GM19043 (cell line): ENCODE measurements around the gene MADCAM1.

Experiments used
- ATAC-seq: cut with Tn5 transposase; IDR thresholded peaks from one replicate; pipeline ENCODE4 v1.9.1; 2021; ENCODE audit warnings: low read depth; ENCODE audit not compliant: unreplicated experiment

The MADCAM1 gene

DNA sequence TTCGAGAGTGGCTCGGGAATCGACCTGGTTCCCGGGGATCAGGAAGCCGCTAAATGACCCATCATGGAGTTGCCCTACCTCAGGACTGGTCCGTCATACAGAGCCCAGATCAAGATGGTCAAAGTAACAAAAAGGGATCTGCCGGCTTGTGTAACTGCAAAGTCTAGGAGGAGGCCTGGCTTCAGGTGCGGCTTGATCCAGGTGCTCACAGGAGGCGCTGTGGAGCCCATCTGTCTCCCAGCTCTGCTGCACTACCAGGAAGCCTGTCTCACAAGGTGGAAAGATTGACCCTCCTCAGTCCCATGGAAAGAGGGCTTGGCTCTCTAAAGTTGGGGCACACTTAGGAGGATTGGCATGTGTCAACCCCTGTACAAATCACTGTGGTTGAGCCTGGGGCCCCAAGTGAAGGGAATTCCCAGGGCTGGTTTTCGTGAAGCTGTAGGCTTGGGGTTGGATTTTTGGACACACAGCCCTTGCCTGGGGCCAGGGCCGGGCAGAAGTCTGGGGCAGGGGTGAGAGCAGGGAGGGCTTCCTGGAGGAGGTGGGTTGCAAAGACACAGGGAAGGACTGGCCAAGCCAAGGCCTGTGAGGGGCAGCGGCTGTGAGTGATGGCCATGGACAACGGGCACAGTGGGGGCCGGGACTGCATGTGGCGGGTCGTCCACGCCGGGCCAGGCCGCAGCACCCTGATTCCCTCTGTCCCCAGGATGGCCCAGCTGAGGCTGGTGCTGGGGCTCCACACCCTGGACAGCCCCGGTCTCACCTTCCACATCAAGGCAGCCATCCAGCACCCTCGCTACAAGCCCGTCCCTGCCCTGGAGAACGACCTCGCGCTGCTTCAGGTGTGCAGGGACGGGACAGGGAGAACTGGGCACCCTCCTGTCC is 51.8 kb downstream of the MADCAM1 start:
- ATAC-seq, result no peak

- no peak for ATAC-seq
These were observed 52.9 kb downstream of the MADCAM1 start for GRCh38 chr19:548886-549830.

- ATAC-seq, result no peak
These were observed 58.5 kb downstream of the MADCAM1 start for GRCh38 chr19:554817-555216.
